ENCODE data around the gene KRT82. TPM values are rescaled to one million over a fixed set of nuclear protein-coding genes. Genes with fewer than 3 reads are reported as not detected.

Gene KRT82
- total RNA-seq, 1 donor from 2014 or later, result not detected

DNA sequence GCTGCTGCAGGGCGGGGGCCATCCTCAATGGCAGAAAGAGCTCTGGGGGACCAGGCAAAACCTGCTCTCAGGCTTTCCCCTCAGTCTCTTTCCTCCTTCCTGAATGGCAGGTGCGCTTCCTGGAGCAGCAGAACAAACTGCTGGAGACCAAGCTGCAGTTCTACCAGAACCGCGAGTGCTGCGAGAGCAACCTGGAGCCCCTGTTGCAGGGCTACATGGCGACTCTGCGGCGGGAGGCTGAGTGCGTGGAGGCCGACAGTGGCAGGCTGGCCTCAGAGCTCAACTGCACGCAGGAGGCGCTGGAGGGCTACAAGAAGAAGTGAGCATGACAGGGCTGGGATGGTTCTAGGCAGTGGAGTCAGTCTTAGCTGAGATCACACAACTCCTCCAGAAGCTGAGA, 62.0 kb downstream of the KRT82 start:
- H3K27me3 ChIP-seq (ENCODE audit: low read depth), result no peaks in the 10 kb centered on the region
- no peak overlapping the region for H3K27ac ChIP-seq
- no peaks in the 10 kb centered on the region for H3K36me3 ChIP-seq
- H3K4me1 ChIP-seq, result peaks cover 7% of the 10 kb centered on the region
- DNase-seq (no peak), ATAC-seq (no peak)
- no peak overlapping the region for H3K4me3 ChIP-seq
- H3K9me3 ChIP-seq, result peaks cover 6% of the 10 kb centered on the region
- intact Hi-C loops (cut with DNase I), result no loop called here
- TF ChIP-seq, protein P1, sequence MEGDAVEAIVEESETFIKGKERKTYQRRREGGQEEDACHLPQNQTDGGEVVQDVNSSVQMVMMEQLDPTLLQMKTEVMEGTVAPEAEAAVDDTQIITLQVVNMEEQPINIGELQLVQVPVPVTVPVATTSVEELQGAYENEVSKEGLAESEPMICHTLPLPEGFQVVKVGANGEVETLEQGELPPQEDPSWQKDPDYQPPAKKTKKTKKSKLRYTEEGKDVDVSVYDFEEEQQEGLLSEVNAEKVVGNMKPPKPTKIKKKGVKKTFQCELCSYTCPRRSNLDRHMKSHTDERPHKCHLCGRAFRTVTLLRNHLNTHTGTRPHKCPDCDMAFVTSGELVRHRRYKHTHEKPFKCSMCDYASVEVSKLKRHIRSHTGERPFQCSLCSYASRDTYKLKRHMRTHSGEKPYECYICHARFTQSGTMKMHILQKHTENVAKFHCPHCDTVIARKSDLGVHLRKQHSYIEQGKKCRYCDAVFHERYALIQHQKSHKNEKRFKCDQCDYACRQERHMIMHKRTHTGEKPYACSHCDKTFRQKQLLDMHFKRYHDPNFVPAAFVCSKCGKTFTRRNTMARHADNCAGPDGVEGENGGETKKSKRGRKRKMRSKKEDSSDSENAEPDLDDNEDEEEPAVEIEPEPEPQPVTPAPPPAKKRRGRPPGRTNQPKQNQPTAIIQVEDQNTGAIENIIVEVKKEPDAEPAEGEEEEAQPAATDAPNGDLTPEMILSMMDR (IDR thresholded peaks at IDR 0.05), result no peak

Other genes with a start within 250 kb of the KRT82 start
- gene KRT80, start 214.3 kb downstream of the KRT82 start, total RNA-seq, result 3.0 TPM
- gene KRT7, start 173.1 kb downstream of the KRT82 start, total RNA-seq, result 257 TPM
- gene KRT86, start 131.7 kb downstream of the KRT82 start, total RNA-seq, result 0.74 TPM
- not detected for gene KRT81, start 114.8 kb downstream of the KRT82 start, total RNA-seq
- not detected for gene KRT83, start 84.9 kb downstream of the KRT82 start, total RNA-seq
- not detected for gene KRT85, start 38.9 kb downstream of the KRT82 start, total RNA-seq
- gene KRT84, start 20.7 kb downstream of the KRT82 start, total RNA-seq, result not detected
- not detected for gene KRT75, start 28.0 kb upstream of the KRT82 start, total RNA-seq
- gene KRT6B, start 45.8 kb upstream of the KRT82 start, total RNA-seq, result not detected
- gene KRT6C, start 67.5 kb upstream of the KRT82 start, total RNA-seq, result not detected
- 0.74 TPM for gene KRT6A, start 86.9 kb upstream of the KRT82 start, total RNA-seq
- gene KRT5, start 114.1 kb upstream of the KRT82 start, total RNA-seq, result 0.65 TPM
- not detected for gene KRT71, start 146.8 kb upstream of the KRT82 start, total RNA-seq
- gene KRT74, start 167.5 kb upstream of the KRT82 start, total RNA-seq, result not detected
- not detected for gene KRT72, start 195.1 kb upstream of the KRT82 start, total RNA-seq
- not detected for gene KRT73, start 212.2 kb upstream of the KRT82 start, total RNA-seq
- gene KRT2, start 245.9 kb upstream of the KRT82 start, total RNA-seq, result not detected